Urinary bladder (tissue), 4 donors: ENCODE results near the gene PCCA. TPM values are rescaled to one million over a fixed set of nuclear protein-coding genes. Genes with fewer than 3 reads are reported as not detected.

Source experiments
- DNase-seq: peaks from one replicate; pipeline ENCODE4 v3.0.0-alpha.2; 2015; ENCODE audit errors: extremely low spot score
- H3K27ac ChIP-seq: one replicate; pipeline ENCODE4 v1.5.1; 2013; ENCODE audit warnings: low read depth, mild to moderate bottlenecking, moderate library complexity
- H3K36me3 ChIP-seq: one replicate; pipeline ENCODE4 v1.6.1; 2013; ENCODE audit warnings: mild to moderate bottlenecking, moderate library complexity; ENCODE audit not compliant: insufficient read depth
- H3K4me1 ChIP-seq: one replicate; pipeline ENCODE4 v1.6.1; 2013; ENCODE audit warnings: mild to moderate bottlenecking, moderate library complexity; ENCODE audit not compliant: insufficient read depth
- H3K4me3 ChIP-seq: one replicate; pipeline ENCODE4 v1.5.1; 2013; ENCODE audit warnings: low read depth, low read length
- WGBS: extraction: QIAGEN DNeasy Blood & Tissue Kit; methylation state at CpG from one replicate; pipeline ENCODE4 v1.1.7; 2013; 5-methylcytosine and 5-hydroxymethylcytosine counted together
- polyA plus RNA-seq: library from polyadenylated mRNA; stranded (reverse); fragments of 200-250 nt; gene quantifications from one replicate; pipeline ENCODE4 v1.2.3, GENCODE V29; 2013
- total RNA-seq: library from RNA; depleted of rRNA; stranded (reverse); fragments of >200 nt; gene quantifications from one replicate; pipeline ENCODE4 v1.2.3, GENCODE V29; 2014
- donor health status: healthy with polysubstance abuse.
- donor health status: healthy.

PCCA gene
- total and polyA plus RNA-seq, 2 donors, result 24.7 to 122 TPM

DNA sequence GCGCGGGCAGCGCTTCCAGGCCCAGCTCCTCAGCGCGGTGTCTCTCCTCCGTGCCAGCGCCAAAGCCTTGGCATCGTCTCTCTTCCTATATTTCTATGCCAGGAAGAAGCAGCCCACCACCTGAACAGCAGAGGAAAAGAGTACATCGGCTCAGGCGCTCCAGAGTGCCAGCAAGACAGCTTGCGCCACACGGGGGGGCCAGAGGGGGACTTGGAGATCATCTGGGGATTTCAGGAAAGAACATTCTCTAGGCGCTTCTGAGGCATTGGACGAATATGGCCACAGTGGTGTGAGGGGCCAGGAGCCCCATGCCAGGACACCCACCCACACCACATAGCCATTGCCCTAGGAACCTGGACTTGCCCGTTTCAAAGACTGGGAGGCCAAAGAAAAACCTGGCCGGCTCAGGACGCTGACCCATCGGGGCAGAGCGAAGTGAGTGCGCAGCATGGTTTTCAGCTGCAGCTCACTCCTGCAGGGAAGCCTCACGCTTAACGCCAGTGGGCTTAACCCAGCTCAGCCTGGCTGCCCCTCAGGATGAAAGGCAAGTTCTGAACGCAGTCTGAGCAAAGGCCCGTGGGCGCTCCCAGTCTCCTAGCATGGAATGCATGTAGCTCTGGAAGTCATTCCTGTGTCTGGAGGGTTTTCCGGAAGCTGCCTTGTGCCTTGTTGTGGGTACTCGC lies 437.6 kb downstream of the PCCA start:
- no peaks in the 10 kb centered on the region for H3K4me1 ChIP-seq
- H3K27ac ChIP-seq, result no peak overlapping the region
- no peak overlapping the region for H3K4me3 ChIP-seq
- DNase-seq, result no peak
- H3K36me3 ChIP-seq, result peaks cover 6% of the 10 kb centered on the region
- 86% methylated on average over 27 of the region's 27 CpGs for WGBS

DNA sequence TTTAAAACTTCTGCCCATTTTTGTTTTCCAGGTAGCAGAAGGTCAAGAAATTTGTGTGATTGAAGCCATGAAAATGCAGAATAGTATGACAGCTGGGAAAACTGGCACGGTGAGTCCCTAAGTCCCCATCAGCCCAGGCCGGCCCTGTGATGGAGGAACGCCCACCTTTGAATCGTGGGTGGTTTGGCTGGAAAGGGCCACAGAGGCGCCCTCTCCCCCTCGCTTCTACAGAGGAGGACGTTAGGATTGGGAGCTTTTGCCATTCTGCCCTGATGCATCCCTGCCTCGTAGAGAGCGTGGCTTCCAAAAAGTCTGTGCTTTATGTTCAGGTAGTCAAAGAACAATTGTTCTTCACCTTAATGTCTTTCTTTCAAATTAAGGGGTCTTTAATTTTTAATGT lies 438.8 kb downstream of the PCCA start:
- Histone ChIP-seq H3K4me3 (no peak overlapping the region), H3K4me1 (no peaks in the 10 kb centered on the region), H3K27ac (no peak overlapping the region), H3K36me3 (peaks cover 6% of the 10 kb centered on the region)
- WGBS, result 92% methylated on average over 9 of the region's 9 CpGs
- no peak for DNase-seq

DNA sequence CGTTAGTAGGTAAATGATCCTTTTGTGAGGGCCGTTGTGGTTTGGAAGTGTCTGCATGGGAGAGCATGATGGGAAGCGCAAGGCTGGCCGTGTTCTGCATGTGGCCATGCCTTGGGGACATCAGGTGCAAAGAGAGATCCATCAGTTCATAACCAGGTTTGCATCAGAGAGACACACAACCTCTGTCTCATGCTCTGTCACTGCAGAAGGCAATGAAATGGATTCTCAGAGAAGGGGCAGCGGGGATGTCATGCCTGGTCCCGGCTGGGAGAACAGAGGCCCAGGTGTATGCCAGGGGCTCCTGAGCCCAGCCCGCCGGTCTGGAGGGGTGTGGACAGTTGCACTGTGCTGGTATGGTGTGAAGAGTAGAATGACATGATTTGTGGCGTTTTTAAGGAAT lies 439.5 kb downstream of the PCCA start:
- 94% methylated on average over 9 of the region's 9 CpGs for WGBS
- no peaks in the 10 kb centered on the region for H3K4me1 ChIP-seq
- no peak for DNase-seq
- peaks cover 6% of the 10 kb centered on the region for H3K36me3 ChIP-seq
- no peak overlapping the region for H3K4me3 ChIP-seq
- no peak overlapping the region for H3K27ac ChIP-seq

DNA sequence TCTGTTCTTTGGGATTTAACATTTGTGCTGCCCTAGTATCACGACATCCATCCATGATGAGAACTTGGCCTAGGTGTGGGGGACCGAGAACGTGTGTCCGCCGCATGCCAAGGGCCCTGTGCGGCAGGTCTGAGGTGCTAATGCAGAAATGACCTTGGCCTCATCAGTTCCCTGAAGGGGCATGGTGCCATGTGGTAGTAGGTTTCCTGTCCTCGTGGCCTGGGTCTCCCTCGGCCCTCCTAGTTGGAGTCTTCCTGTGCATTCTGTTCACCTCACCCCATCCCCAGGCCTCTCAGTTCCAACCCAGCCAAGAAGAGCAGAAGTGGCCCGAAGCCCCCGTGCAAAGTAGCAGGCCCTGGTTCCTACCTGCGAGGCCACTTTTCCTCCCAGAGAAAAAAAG lies 439.9 kb downstream of the PCCA start:
- Histone ChIP-seq H3K4me1 (no peaks in the 10 kb centered on the region), H3K36me3 (peaks cover 6% of the 10 kb centered on the region), H3K4me3 (no peak overlapping the region), H3K27ac (no peak overlapping the region)
- 94% methylated on average over 11 of the region's 11 CpGs for WGBS
- DNase-seq, result no peak

DNA sequence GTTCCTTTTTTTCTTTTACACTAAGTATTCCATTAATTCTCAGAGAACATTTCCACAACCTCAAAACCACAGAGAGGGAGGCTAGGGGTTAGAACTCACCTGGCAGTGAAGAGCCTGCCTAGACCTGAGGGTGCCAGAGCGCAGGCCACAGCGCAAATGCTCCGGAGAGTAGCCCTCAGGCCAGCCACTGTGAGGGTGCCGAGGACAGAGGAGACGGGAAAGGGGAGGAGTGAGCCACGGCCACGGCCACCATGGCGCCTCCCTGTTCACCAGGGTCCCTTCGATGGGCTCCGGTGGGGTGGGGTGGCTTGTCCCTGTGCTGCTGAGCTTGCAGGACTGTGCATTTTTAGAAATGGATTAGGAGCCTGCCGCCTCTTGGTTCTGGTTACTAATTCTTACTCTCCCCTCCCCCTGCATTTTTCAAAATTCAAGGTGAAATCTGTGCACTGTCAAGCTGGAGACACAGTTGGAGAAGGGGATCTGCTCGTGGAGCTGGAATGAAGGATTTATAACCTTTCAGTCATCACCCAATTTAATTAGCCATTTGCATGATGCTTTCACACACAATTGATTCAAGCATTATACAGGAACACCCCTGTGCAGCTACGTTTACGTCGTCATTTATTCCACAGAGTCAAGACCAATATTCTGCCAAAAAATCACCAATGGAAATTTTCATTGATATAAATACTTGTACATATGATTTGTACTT lies 440.9 kb downstream of the PCCA start:
- peaks cover 6% of the 10 kb centered on the region for H3K36me3 ChIP-seq
- DNase-seq, result no peak
- no peak overlapping the region for H3K4me3 ChIP-seq
- no peaks in the 10 kb centered on the region for H3K4me1 ChIP-seq
- H3K27ac ChIP-seq, result no peak overlapping the region
- WGBS, result 93% methylated on average over 15 of the region's 15 CpGs

DNA sequence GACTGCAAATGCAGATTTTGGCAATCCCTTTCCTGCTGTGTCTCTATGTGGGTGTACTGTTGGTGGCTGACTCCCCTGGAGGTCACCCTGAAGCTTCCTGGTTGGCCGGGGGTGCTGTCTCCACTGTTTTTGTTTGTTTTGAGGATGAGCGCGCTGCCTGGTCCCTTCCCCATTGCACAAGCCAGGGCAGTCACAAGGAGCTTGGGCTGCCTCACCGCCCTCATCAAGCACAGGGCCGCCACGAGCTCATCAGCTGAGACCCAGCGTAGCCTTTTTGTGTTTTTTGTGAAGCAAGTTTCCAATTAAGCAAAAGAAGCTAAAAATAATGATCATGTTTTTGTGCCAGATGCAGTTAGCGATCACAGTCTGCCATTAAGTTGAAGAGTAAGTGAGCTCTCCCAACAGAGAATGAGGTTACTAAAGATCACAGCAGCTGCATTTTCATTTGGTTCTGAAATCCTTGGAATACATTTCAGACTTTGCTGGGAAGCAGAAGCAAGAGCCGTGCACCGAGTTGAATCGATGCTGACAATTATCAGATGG lies 441.8 kb downstream of the PCCA start:
- WGBS, result 79% methylated on average over 11 of the region's 11 CpGs
- Histone ChIP-seq H3K4me3 (no peak overlapping the region), H3K4me1 (no peaks in the 10 kb centered on the region), H3K27ac (no peak overlapping the region), H3K36me3 (peaks cover 6% of the 10 kb centered on the region)
- no peak for DNase-seq

DNA sequence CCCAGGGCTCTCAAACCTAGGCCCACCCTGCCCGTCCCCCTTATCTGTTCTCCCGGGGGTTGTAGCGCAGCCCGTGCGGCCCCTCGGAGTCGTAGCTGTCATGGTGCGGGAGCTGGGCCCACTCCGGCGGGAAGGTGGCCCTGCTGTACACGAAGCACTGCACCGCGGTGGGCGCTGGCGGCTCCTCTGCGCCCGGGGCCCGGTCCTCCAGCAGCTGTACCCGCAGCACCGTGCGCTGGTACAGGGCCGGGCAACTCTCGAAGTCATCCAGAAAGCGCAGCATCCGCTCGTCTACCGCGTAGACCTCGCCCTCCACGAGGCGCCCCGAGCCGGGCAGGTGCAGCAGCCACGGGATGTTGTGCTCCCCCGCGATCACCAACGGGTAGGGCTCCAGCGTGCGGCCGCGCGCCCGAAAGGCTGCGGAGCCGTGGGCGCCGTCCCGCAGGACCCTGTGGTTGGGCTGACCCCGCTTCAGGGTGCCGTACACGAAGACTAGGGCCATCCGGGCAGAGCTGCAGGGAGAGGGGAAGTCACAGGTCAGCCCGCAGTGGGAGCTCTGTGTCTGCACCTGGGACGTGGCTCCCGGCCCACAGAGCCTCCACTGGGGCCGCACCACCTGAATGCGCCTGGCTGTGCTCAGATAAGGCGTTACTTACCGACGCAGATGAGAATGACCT lies 443.3 kb downstream of the PCCA start:
- WGBS, result 96% methylated on average over 60 of the region's 60 CpGs
- no peak overlapping the region for H3K27ac ChIP-seq
- peaks cover 2% of the 10 kb centered on the region for H3K36me3 ChIP-seq
- no peak overlapping the region for H3K4me3 ChIP-seq
- DNase-seq, result no peak
- H3K4me1 ChIP-seq, result no peaks in the 10 kb centered on the region

DNA sequence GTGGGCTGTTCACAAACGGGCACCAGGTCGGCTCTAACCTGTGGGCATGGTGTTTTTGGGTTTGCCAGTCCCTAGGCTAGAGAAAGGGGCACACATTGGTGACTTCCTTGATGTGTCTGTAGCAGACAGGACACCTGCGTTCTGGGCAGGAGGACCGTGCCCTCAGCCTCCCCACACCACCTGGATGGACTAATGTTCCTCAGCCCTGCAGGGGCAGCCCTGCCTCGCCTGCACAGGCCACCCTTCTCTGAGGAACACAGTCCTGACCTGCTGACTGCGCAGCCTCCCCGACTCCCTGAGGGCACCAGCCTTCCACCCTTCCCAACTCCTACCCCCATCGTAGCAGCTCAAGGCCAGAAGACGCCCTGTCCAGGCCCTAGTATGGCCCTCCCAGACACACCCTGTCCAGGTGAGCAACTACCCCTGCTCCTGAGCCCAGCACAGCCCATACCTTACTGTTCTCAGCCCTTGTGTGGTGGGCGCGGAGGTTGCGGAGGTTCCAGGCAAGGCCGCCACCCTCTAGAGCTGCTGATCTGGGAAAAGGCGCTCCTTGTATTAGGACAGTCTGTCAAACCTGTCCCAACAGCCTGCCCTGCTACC lies 444.0 kb downstream of the PCCA start:
- WGBS, result 97% methylated on average over 14 of the region's 14 CpGs
- Histone ChIP-seq H3K27ac (no peak overlapping the region), H3K36me3 (no peaks in the 10 kb centered on the region), H3K4me1 (no peaks in the 10 kb centered on the region), H3K4me3 (no peak overlapping the region)
- no peak for DNase-seq

DNA sequence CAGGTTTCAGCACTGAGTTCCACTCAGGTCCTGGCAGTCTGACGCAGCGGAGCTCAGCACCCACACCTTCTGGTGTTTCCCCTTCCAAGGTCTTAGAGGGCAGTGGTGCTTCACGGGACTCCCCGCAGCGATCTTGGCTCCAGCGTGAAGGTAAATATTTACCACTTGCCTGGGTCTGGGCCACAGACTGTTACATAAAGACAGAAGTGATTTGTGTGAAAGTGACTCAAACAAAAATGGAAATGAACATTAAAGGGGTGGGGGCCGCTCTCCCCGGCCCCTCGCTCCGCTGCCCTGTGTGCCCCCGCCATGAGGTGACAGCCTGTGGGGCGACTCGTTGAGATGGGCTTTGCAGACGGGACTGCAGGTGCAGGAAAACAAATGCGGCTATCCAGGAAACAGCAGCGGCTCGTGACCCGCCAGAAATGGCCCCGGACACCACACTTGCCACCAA lies 444.7 kb downstream of the PCCA start:
- H3K4me3 ChIP-seq, result no peak overlapping the region
- H3K4me1 ChIP-seq, result no peaks in the 10 kb centered on the region
- H3K27ac ChIP-seq, result no peak overlapping the region
- WGBS, result 88% methylated on average over 19 of the region's 19 CpGs
- no peak for DNase-seq
- H3K36me3 ChIP-seq, result no peaks in the 10 kb centered on the region

DNA sequence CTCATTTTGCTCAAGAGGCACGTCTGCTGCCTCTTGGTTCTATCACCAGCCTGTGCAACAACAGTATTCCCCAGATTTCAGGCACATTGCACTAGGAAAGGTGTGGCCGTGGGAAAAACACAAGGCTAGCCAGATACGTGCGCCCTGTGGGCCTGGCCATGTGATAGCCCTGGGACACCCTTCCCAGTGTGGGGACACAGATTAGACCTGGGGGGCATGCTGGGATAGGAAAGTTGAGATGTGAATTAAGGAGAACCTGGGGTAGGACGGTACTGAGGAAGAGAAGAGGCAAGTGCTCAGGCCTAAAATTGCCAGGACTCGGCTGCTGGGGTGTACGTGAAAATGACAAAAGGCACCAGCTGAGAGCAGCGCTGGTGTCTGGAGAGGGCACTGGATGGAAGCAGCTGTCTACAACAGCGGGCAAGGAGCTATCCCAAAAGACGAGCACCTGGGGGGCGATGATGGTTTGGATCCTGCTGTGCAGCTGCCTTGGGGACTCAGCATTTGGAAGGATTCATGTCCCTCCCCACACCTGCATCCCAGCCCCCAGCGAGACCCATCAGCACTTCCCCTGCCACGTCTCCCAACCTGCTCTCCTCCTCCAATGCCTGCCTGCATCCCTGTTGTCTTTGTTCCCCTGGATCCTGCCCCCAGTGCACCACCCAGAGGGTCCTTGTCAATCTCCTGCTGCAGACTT lies 445.4 kb downstream of the PCCA start:
- no peaks in the 10 kb centered on the region for H3K4me1 ChIP-seq

DNA sequence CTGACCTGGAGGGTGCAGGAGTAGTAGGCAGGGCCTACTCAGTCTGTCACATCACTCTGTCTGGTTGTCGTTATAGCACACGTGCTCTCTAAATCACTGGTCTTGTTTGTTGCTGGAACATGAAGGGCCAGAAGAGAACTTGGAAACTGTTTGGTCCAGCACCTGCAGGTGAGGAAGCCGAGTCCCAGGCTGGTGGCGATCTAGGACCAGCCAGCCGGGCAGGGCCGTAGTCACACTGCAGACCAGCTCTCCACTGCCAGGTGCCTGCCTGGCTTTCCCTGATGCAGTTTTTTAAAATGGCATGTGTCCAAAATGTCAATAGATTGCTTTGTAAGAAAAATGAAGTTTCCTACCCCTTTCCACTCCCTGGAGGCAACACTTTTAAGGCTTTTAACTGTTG lies 446.0 kb downstream of the PCCA start:
- 92% methylated on average over 6 of the region's 6 CpGs for WGBS
- DNase-seq, result no peak
- Histone ChIP-seq H3K4me3 (no peak overlapping the region), H3K27ac (no peak overlapping the region), H3K4me1 (no peaks in the 10 kb centered on the region), H3K36me3 (no peaks in the 10 kb centered on the region)

More for the DNA sequence above, 445.4 kb downstream of the PCCA start:
- no peak for DNase-seq
- H3K4me3 ChIP-seq, result no peak overlapping the region
- no peak overlapping the region for H3K27ac ChIP-seq
- no peaks in the 10 kb centered on the region for H3K36me3 ChIP-seq
- 94% methylated on average over 13 of the region's 13 CpGs for WGBS

DNA sequence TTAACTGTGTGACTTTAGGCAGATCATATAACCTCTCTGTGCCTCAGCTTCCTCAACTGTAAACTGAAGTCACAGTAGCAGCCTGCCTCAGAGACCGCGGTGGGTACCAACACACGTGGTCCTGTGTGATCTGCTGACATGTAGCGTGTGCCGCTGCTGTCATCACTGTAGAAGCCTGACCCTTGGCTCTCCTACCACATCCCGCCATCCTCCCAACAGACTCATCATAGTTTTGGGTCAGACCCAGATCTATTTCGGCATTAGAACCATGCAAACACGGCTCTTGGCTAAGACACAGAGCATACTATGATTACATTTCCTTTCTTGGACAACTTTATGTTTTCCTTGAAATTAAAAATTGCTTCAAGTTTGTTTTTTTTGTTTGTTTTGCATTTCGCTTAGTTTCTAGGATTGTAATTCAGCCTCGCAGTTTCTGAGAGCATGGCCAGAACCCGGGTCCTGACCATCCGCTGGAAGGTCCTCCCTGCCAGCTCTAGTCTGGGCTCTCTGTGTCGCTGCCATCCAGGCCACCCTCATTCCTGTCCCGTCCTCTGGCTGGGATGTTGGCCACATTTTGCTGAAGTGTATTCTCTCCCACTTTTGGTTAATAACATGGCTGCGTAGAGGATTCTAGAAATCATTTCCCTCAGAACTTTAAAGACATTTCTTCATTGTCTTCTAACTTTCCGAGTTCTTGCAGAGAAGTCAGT lies 446.7 kb downstream of the PCCA start:
- 81% methylated on average over 16 of the region's 16 CpGs for WGBS
- H3K4me3 ChIP-seq, result no peak overlapping the region
- DNase-seq, result no peak
- no peaks in the 10 kb centered on the region for H3K36me3 ChIP-seq
- no peak overlapping the region for H3K27ac ChIP-seq
- no peaks in the 10 kb centered on the region for H3K4me1 ChIP-seq
